HG02885 (cell line): ENCODE data around the gene STK36.

Experiments used
- ATAC-seq: cut with Tn5 transposase; IDR thresholded peaks from one replicate; pipeline ENCODE4 v1.9.1; 2021; ENCODE audit warnings: mild to moderate bottlenecking; ENCODE audit not compliant: unreplicated experiment, poor library complexity

The STK36 gene

GRCh38 chr2:218671654-218672566 is at the start of gene STK36, which contains the start of gene RNF25:
STK36 (plus strand) TSS chr2:218672086; CDS start chr2:218672830, 744 bp downstream.
RNF25 (minus strand) TSS chr2:218672002; CDS start chr2:218671970, 32 bp downstream.
- peak; percentile 98 for ATAC-seq

- no peak for ATAC-seq
These were observed 49.1 kb upstream of the STK36 start for GRCh38 chr2:218622606-218623365.

GRCh38 chr2:218623366-218623705 is 48.5 kb upstream of the STK36 start:
- ATAC-seq = no peak

GRCh38 chr2:218626369-218626768 is 45.5 kb upstream of the STK36 start:
- no peak for ATAC-seq

GRCh38 chr2:218627939-218628338 is 43.9 kb upstream of the STK36 start:
- no peak for ATAC-seq

- ATAC-seq = no peak
These were observed 40.0 kb upstream of the STK36 start for GRCh38 chr2:218631837-218632236.

GRCh38 chr2:218635719-218636118 is 36.2 kb upstream of the STK36 start:
- no peak for ATAC-seq

- no peak for ATAC-seq
These were observed 33.5 kb upstream of the STK36 start for GRCh38 chr2:218638372-218638771.

- ATAC-seq = no peak
These were observed 29.7 kb upstream of the STK36 start for GRCh38 chr2:218642121-218642656.

GRCh38 chr2:218642786-218643185 is 29.1 kb upstream of the STK36 start:
- ATAC-seq = no peak

- ATAC-seq = no peak
These were observed 28.1 kb upstream of the STK36 start for GRCh38 chr2:218643751-218644310.

- no peak for ATAC-seq
These were observed 27.2 kb upstream of the STK36 start for GRCh38 chr2:218644721-218645120.

GRCh38 chr2:218645126-218645525 is 26.8 kb upstream of the STK36 start:
- no peak for ATAC-seq

- no peak for ATAC-seq
These were observed 23.6 kb upstream of the STK36 start for GRCh38 chr2:218648088-218648786.

GRCh38 chr2:218648787-218649100 is 23.1 kb upstream of the STK36 start:
- ATAC-seq = no peak

- ATAC-seq = no peak
These were observed 16.1 kb upstream of the STK36 start for GRCh38 chr2:218655751-218656150.

GRCh38 chr2:218658671-218659257 is 13.1 kb upstream of the STK36 start:
- ATAC-seq = peak; percentile 31

- peak; percentile 98 for ATAC-seq
These were observed 12.5 kb upstream of the STK36 start, which contains the start of the genes BCS1L and ZNF142 for GRCh38 chr2:218659258-218659987. BCS1L (plus strand) TSS chr2:218659683; CDS start chr2:218660988, 1,305 bp downstream. ZNF142 (minus strand) TSS chr2:218659623; CDS start chr2:218656429, 3,194 bp downstream.

- no peak for ATAC-seq
These were observed 11.9 kb upstream of the STK36 start for GRCh38 chr2:218659988-218660358.
